Testis (tissue), 2 donors: ENCODE data around the gene LRRC36.

Experiments used
- CTCF ChIP-seq, 3 experiments: fragments of 450-650 bp in 2 of 3; fragments of 200-600 bp in 1 of 3; sonication (generic) in 1 of 3; IDR thresholded peaks; one replicate each; pipeline ENCODE4 v1.5.1; 2016 to 2019; ENCODE audit warnings: antibody characterized with exemption in 3 of 3, mild to moderate bottlenecking in 2 of 3, moderate library complexity in 1 of 3
- POLR2A ChIP-seq: fragments of 450-650 bp; IDR thresholded peaks from one replicate; pipeline ENCODE4 v1.6.1; 2017; ENCODE audit warnings: antibody characterized with exemption, mild to moderate bottlenecking, moderate library complexity

GRCh38 chr16:67388191-67388590 lies 61.6 kb downstream of the LRRC36 start:
- TF ChIP-seq CTCF (IDR thresholded peaks at IDR 0.05) = no peak
- no peak for TF ChIP-seq POLR2A
